DOHH2 (cell line): ENCODE data around the gene ZNF862.

Source experiments
- CTCF ChIP-seq: fragments of 200-600 bp; sonication (generic); IDR thresholded peaks from one replicate; pipeline ENCODE4 v1.5.1; 2014; ENCODE audit warnings: antibody characterized with exemption, mild to moderate bottlenecking, low read depth, low read length; ENCODE audit not compliant: poor library complexity, severe bottlenecking
- EZH2phosphoT487 ChIP-seq: fragments of 200-600 bp; sonication (generic); IDR thresholded peaks from 2 replicates; pipeline ENCODE4 v1.6.1; 2017; ENCODE audit warnings: borderline replicate concordance, mild to moderate bottlenecking, antibody characterized with exemption, low read length, moderate library complexity, mixed read lengths

DNA sequence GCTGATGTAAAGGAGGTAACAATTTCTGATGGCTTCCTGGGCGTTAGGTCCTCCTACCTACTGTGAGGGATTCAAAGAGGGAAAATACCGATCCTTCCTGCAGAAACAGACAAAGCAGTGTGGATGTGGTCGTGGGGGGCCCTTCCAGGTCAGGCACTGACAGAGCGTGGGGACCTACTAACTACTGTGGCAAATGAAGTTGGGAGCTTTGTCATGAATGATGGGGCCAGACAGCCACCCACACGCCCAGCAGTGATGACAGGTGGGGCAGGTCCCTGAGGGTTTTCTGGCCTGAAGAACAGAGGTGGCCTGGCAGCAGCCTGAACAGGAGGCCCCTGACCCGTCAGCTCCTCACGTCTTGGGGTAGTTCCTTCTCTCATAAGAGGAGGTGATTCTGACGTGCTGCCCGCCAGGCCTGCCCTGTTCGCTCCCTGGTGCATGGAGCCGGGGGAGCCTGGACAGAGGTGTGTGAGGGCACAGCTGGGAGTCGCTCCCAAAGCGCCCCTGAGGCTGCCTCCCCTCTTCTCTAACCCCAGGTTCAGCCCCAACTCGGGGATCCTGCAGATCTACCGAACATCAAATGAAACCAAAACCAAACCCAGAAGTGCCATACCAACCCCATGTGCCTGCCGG is 39.8 kb downstream of the ZNF862 start:
- TF ChIP-seq CTCF (no peak), EZH2phosphoT487 (no peak)
